ENCODE results near the gene MIPOL1.
"Not testable (repeated sequence)": the region's sequence is repeated elsewhere in the genome, so short reads cannot be mapped to it uniquely, and the experiment has no call there.

Gene MIPOL1

DNA sequence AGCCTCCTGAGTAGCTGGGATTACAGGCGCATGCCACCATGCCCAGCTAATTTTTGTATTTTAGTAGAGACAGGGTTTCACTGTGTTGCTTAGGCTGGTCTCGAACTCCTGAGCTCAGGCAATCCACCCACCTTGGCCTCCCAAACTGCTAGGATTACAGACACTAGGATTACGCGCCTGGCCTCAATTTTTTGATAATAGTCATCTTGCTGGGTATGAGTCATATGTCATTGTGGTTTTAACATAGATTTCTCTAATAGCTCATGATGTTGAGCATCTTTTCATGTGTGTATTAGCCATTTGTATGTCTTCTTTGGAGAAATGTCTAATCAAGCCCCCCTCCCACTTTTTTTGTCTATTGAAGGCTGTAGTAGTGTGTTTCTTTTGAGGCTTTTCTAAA lies 38.3 kb downstream of the MIPOL1 start:
- DNase-seq: not testable (repeated sequence)

DNA sequence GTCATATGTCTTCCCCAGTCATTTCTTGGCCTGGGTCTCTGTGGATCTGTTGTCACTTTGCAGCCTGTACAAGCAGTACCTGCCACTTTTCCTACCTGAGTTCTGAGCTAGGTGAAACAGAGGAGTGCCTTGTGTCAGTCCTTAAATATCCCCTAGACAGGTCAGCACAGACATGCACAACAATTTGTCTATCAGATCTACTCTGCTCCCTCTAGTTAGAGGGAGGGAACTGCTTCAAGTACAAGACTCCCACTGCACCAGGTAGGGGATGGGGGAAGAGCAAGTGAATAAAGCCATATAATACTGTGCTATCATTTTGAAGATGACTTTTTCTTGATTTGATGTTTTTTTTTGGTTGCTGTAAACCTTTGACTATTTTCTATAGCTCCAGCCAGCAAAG lies 39.4 kb downstream of the MIPOL1 start:
- no peak for DNase-seq

DNA sequence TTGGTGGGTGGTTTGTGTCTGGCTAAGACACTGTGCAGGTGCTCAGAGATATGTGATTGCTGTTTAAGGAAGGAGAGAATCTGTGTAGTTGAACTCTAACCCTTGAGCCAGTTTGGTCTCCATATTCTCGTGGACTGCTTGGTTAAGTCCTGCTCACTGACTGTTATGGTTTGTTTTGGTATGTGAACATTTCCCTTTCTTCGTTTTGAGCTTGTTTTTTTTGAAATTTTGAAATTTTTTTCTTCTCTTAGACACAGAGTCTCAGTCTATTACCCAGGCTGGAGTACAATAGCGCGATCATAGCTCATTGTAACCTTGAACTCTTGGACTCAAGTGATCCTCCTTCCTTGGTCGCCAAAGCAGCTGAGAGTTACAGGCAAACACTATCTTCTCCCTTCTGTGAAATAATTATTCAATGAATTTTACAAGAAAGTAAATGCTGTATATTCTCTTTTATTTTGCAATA lies 40.0 kb downstream of the MIPOL1 start:
- no peak for DNase-seq

DNA sequence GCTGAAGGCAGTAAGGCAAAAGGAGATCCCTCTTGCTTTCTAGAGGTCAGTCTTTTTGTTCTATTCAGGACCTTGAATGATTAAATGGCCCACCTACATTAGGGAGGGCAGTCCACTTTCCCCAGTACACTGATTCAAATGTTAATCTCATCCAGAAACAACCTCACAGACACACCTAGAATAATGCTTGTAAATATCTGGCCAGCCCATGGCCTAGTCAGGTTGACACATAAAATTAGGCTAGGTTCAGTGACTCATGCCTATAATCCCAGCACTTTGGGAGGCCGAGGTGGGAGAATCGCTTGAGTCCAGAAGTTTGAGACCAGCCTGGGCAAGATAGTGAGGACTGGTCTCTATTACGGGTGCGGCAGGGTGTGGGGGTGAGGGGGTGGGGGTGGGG lies 43.5 kb downstream of the MIPOL1 start:
- no peak for DNase-seq

DNA sequence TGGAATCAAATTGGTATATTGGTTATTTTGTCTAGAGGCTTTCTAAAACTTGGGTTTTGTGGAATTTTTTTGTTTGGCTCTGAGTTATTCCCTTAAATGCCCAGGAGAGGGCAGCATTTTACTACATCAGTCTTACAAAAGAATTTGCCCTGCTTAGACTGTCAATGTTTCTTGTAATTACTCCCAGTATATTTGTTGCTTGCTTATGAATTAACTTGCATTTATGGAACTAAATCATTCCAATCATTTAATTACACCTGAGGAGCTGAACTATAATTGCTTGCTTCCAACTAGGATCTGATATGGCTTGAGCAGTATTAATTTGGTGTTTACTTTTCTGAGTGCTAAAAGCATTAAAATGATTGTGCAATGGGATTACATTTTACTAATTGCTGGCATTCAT lies 48.7 kb downstream of the MIPOL1 start:
- no peak for DNase-seq

DNA sequence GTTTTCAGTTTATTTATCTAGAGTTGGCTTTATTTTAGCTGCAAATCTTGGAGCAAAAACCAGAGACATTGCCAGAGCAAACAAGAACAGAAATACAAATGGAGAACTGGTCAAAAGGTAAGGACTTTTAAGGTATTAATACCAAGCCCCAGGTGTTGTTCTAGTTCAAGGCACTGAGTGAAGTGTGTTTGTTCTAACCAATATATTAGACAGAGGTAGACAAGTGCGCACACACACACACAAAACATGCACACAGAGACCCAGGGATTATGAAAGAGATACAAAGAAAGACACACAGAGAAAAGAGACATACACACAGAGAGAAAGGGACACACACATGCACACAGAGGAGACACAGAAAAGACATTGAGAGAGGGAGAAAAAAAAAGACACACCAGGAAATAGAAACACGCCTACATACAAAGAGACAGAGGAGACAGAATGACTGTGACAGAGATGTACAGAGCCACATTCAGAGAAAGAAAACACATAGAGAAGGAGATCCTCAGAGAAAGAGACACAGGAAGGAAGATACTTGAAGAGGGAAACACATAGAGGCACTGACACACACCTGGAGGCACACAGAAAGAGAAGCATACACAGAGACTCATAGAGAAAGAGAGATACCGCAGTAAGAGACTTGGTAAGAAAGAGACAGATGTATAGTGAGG lies 50.2 kb downstream of the MIPOL1 start:
- DNase-seq: no peak

DNA sequence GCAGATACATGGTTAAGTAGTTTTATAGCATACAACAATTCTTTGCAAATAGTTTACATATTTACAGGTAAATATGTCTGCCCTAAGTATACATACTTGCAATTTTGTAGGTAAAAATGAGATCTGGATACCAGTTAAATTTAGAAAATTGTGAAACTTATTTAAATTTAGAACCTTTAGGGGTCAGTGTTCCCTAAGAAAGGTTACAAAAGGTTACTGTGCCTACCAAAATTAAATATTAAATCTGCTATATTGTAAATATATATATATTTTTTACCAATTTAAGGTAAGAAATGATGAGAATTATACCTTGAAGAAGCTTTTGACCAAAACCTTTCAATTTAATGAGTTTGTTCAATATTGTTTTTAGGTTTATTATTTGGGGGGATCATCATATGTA lies 54.0 kb downstream of the MIPOL1 start:
- DNase-seq: no peak

DNA sequence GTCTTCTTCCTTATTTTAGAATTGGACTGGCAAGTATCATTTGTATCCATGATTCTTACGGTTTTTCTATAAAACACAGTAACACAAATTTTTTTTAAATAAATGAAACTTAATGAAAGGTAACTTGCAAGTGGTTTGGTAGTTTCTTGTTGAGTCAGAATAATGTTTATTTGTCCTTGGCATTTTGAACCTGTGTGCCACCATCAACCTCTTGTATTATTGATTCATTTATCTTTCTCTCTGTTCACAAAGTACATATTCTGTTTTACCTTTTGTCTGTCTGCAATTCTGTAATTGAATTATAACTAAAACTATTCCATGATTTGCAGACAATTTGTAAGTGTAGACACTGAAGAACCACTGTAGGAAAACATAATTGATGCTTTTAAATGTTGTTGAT lies 54.7 kb downstream of the MIPOL1 start:
- no peak for DNase-seq

DNA sequence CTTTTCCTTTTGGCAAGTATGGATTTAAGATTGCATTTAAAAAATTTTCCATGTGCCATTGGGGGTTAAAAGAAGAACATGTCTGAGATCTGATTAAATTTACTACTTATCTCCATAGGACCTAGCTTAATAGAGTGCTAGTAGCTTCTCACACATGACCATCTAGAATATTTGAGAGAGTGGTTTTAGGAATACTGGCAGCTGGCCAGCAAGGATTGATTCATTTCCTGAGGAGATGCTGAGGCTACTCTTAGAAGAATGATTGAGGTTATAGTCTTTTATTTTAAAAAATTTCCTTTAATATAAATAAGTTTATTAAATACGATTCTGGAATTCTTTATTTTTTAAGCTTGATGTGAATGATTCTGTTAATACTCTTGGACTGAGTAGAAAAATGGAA lies 56.2 kb downstream of the MIPOL1 start:
- DNase-seq: no peak

DNA sequence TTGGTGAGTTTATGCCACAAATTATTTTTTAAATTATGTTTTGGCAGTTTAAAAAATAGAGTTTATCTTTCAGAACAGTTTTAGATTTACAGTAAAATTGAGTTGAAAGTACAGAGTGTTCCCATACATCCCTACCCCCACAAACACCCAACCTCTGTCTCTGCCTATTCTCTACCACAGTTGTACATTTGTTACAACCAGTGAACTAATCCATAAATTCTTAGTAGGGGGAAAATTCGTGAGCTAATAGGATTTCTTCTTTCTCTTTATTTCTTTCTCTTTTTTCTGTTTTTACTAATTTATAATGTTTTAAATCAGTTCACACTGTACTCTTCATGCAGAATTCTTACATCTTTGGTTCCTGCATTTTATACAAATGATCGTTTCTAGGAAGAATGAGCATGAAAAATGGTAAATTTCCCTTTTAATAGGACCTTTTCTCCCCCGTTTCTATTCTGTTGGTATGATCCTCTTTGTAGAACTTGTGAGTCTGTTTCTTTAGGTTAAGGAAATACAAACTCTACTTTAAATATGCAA lies 56.7 kb downstream of the MIPOL1 start:
- DNase-seq: no peak

DNA sequence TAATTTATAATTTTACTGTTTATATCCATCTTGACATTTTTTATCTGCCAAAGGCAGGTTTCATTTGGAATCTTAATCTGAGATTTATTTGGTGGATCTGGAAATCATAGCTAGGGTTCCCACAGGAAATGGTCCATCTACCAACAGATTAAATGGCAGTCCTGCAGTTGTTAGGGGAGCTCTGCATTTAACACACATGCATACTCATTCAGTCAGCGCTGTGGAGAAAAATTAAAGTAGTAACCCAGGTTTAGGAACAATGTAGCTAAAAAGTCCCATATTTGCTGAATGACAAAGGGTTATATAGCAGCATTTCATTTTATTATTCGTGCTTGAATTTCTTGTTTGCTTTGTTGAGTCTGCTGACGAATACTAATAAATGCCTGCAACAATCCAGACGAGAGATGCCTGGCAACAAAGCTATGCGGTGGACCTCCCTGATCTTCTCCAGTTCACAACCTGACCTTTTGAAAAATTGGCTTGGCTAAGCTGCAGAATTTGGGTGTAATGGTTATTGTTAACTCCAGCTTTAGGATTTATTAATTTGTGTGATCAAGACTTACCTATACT lies 59.8 kb downstream of the MIPOL1 start:
- no peak for DNase-seq

DNA sequence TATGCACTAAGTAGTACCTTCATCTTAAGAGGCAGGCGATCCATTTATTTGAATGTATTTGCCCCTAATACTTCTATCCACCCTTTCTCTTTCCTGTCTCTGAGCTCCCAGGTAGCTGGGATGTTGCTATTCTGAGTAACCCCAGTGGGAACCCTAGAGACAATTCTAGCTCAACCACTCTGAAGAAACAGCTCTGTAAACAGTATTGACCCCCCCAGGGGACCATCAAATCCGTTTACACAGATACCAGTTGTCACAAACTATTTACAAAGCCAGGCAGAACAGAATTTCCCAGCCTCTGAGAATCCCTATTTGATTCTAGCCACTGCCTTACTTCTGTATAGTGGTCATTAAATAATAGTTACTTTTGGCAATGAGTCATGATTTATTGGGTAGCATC lies 64.9 kb downstream of the MIPOL1 start:
- DNase-seq: no peak

DNA sequence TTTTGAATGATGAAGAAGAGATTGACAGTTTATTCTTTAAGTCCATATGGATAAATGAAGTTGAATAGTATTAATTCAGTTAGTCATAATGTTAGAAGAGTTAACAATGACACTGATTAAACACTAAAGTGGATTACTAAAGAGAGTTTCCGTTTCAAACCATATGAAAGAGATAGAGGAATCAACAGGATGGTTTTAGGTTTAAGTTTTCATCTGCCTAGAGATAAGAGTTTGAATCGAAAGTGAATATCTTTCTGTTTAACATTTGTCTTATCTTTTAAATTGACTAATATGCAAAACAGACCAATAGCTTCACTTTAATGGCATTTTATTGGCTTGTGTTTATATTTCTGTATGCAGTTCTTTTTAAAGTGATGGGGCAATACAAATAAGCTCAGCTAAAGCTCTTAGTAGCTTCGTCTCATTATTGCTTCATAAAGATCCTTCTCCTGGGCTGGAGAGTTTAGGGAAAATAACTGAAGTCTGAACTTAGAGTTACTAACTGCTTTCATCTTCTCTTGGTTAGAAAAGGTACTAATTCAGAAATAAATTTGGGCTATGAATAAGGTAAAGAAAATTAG lies 66.0 kb downstream of the MIPOL1 start:
- no peak for DNase-seq

DNA sequence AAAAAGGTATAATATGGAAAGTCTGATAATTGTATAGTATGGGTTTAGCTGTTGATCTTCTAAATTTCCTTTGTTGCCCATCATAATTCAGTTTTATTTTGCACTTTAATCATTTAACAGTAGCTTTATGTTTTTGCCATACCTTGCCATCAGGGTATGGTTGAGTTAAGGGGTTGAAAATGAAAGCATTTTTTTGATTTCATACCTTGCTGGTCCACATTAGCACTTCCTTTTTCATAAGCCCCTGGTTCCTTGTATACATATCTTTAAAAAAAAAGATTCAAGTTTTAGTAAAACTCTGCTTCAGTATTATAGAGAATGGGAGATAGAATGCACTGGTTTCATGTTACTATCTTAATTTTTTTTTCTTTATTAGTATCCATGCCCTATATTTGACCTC lies 71.1 kb downstream of the MIPOL1 start:
- no peak for DNase-seq

DNA sequence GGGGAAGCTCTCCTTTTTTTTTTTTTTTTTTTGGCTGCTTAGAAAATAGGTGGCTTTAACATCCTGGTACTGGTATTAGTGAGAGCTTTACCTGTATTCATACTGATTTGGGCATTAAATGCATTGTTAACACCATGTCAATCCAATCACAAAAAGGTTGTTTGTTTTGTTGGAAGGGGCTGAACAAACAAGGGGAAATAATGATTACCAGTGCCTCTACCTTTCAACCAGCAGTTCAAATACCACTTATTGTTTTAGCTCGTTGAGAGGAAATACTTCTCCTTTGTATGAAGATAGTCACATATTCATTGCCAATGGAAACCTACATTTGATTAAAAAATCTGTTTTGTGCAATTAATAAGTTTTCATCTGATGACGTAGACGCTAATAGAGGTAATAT lies 72.9 kb downstream of the MIPOL1 start:
- DNase-seq: no peak

DNA sequence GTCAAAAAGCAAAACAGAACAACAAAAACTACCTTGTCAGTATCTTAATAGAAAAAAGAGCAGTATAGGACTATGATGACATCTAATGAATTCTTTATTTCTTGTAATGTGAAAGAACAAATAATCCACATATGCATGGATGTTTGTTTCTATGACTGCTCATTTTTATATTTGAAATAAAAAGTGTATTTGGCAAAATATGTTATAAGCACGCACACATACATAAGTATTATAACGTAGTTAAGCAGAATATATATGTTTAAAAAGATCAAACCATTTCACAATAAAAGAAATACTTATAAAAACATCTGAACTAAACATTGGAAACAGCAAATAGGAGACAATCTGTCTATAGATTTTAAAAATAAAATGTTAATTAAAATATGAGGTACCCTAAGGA lies 74.8 kb downstream of the MIPOL1 start:
- DNase-seq: no peak

DNA sequence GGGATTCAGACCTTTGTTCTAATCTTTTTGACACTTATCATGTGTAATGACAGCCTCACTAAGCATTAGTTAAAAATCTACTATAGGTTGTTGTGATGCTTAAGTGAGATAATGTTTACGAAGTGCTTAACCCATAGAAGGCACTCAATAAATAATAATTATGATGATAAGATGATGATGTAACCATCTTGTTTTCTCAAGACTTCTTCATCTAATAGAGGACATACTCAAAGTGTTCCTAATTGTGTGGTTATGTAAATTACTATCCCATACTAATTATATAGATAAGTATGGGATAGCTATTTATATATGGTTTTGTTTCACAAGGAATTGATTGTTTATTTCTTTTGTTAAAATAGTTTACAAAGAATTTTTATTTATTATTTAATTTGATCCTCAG lies 76.9 kb downstream of the MIPOL1 start:
- DNase-seq: no peak

DNA sequence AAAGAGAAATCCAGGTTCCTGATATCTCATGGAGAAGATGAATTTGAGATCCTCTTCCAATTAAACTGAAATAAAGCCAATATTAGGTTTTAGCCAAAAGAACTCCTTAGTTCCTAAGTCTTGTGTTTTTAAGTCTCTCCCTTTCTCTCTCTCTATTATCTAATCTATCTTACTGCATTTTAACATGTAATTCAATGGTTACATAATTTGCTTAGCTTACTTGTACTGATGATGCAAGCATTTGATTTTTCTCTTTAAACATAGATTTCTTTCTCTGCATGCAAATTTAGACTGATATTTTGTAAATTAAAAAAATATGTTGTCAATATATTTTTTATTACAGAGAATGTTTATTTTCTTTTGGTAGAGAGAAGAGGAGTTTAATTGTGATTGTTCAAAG lies 78.2 kb downstream of the MIPOL1 start:
- no peak for DNase-seq

DNA sequence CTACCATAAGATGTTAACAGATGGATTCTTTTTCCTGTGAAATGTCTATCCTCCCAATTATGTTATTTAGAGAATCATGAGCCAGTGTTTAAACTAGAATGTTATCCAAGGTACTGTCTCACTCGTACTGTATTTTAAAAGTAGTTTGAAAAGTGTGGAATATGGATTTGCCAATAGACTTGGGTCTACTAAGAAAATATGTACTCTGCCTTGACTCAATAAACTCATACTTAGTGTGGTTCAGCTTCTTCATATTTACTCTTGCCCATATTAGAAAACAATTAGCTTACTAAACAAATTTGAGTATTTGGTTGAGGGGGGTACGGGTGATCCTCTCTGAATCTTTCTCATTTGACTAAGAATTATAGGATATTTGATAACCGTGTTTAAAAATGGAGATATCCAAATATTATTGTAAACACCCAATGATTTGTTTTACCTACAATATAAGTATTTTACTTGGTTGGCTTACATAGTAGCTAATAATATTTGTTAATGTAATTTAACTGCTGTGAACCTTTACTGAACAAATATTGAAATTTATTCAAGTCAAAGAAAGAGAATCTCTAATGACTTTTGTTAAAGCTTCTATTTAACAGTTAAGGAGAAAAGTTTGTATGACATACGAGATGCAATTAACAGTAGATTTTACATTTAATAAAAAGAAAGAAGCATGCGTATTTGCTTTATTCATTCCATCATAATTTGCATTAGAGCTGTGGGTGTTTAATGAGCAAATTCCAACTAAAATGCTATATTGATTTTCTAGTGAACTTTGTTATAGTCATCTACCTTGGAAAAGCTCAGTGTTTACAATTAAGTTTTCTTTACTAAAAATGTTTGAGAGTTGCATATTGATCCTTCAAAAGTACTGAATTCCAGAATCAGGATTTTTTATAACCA lies 81.2 kb downstream of the MIPOL1 start:
- no peak for DNase-seq

DNA sequence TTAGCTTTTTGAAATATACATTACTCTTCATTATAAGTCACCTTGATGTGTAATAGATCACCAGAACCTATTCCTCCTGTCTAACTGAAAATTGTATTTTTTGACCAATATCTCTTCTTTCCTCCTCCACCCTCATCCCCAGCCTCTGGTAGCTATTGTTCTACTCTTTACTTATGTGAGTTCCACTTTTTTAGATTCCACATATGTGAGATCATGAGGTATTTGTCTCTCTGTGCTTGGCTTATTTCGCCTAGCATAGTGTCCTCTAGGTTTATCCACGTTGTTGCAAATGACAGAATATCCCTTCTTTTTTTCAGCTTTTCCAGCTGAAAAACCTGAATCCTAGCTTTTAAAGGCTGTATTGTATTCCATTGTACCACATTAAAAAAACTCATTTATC lies 82.1 kb downstream of the MIPOL1 start:
- DNase-seq: no peak

DNA sequence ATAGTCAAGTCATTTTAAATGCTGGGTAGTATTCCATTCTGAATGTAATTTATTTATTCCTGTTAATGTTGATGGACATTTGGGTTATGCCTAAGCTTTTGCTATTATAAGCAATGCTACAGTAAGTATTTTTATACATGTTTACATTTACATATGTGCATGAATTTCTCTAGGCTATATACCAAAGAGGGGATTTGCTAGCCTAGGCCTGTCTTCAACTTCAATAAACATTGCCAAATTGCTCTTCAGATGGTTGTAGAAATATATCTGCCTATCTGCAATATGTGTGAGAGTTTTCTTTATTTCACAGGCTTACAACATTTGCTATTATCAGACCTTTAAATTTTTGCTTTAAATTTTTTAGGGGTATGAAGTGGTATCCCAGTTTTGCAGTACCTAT lies 87.0 kb downstream of the MIPOL1 start:
- no peak for DNase-seq

DNA sequence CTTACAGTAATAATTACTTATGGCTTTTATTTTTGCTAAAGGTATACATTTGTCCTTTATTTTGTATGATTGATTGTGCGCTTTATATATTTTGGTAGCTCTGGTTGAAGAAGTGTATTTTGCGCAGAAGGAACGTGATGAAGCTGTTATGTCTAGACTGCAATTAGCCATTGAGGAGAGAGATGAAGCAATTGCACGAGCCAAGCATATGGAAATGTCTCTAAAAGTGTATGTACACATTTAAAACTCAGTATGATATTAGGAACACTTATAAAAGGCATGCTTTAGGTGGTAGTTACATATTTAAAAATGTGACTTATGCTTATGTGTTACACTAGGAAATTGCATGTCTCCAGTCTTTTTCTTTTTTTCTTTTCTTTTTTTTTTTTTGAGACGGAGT lies 87.5 kb downstream of the MIPOL1 start:
- DNase-seq: no peak

DNA sequence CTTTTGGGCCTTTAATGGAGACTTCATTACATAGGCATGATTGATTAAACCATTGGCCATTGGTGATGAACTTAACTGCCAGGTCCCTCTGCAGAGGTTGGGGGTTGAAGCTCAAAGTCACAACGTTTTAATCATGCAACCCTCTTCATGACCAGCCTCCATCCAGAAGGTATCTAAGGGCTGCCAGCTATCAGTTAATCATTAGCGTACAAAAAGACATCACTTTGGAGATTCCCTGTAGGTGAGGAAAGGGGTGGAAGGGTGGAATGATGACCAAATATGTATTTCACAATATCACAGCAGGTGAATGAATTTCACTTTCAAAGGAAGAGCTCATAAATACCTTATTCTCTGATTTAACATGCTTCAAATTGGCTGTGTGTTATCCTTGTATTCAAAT lies 92.0 kb downstream of the MIPOL1 start:
- no peak for DNase-seq
